K562 (cell line): ENCODE data around the gene ISM1. TPM values are rescaled to one million over a fixed set of nuclear protein-coding genes. Genes with fewer than 3 reads are reported as not detected.
"Not testable (repeated sequence)": the region's sequence is repeated elsewhere in the genome, so short reads cannot be mapped to it uniquely, and the experiment has no call there.

Experiments used
- ATAC-seq: fragments of 200-7000 bp; cut with Tn5 transposase; 3 replicates; pipeline ENCODE4 v1.9.1; 2020; ENCODE audit warnings: moderate library complexity
- BruUV-seq: library from RNA; stranded (reverse); fragments of 400-500 nt; replicated peaks from 2 replicates; lab custom pipeline; 2021; lab: Mats Ljungman, UMichigan
- CTCF ChIA-PET: fragments of 300-600 bp; formaldehyde crosslinking; extraction: SDS; loops from one replicate; lab custom pipeline; 2021; ENCODE audit warnings: low intra/inter-chr PET ratio; lab: Yijun Ruan, JAX
- POLR2A ChIA-PET: fragments of 300-600, 350-650 bp; sonication (Branson Sonifier 250); formaldehyde crosslinking; extraction: SDS; loops from one replicate; lab custom pipeline; 2021; ENCODE audit warnings: antibody characterized with exemption, inconsistent platforms; lab: Yijun Ruan, JAX
- DNase-seq, 4 experiments: peaks; one replicate each; pipeline versions ENCODE4 v3.0.0 to v3.0.0-alpha.2; 2011 to 2018; ENCODE audit warnings: low spot score in 3 of 4, mixed read lengths in 3 of 4; ENCODE audit errors: extremely low read depth in 1 of 4
- FAIRE-seq: peaks from 2 replicates; lab custom pipeline; 2011; peaks lifted over from hg19 to GRCh38; lab: Jason Lieb, UNC
- H2AFZ ChIP-seq: 2 replicates; pipeline ENCODE4 v1.6.0; 2011; ENCODE audit warnings: low read depth, low read length, control low read depth, inconsistent platforms
- H3K27ac ChIP-seq: fragments of 200-600 bp; 3 replicates; pipeline ENCODE4 v1.8.0; 2011; ENCODE audit warnings: low read depth, mild to moderate bottlenecking, control low read depth, inconsistent platforms, low read length, moderate library complexity, mixed read lengths; ENCODE audit errors: extremely low read depth
- H3K27me3 ChIP-seq, 2 experiments: fragments of 300-600 bp in 1 of 2; 2 replicates in 1 of 2; 3 replicates in 1 of 2; pipeline versions ENCODE4 v1.6.0 to v1.8.0; 2011; ENCODE audit warnings: inconsistent platforms in 2 of 2, low read length in 2 of 2, mild to moderate bottlenecking in 1 of 2, mixed read lengths in 1 of 2, moderate library complexity in 1 of 2; ENCODE audit not compliant: control insufficient read depth in 2 of 2, insufficient read depth in 2 of 2
- H3K36me3 ChIP-seq: fragments of 300-600 bp; 3 replicates; pipeline ENCODE4 v1.8.0; 2011; ENCODE audit warnings: mild to moderate bottlenecking, low read length, inconsistent platforms; ENCODE audit not compliant: control insufficient read depth, insufficient read depth
- H3K4me1 ChIP-seq, 2 experiments: fragments of 200-600 bp in 1 of 2; replicated peaks in 1 of 2; 2 replicates in 1 of 2; 3 replicates in 1 of 2; pipeline versions ENCODE4 v1.5.1 to v1.8.0; 2011; ENCODE audit warnings: inconsistent platforms in 2 of 2, low read length in 2 of 2, mild to moderate bottlenecking in 1 of 2, mixed read lengths in 1 of 2, moderate library complexity in 1 of 2; ENCODE audit not compliant: control insufficient read depth in 2 of 2, insufficient read depth in 2 of 2
- H3K4me2 ChIP-seq: 2 replicates; pipeline ENCODE4 v1.6.1; 2011; ENCODE audit warnings: low read length, control low read depth, inconsistent platforms, mixed read lengths; ENCODE audit not compliant: insufficient read depth
- H3K4me3 ChIP-seq: fragments of 200-600 bp; sonication (generic), shearing (Covaris generic); 2 replicates; pipeline ENCODE4 v1.5.1; 2016; ENCODE audit warnings: control low read depth, inconsistent platforms
- H3K79me2 ChIP-seq: fragments of 200-600 bp; 3 replicates; pipeline ENCODE4 v1.8.0; 2011; ENCODE audit warnings: low read length, inconsistent platforms; ENCODE audit not compliant: control insufficient read depth, insufficient read depth
- H3K9ac ChIP-seq, 2 experiments: 2 replicates each; pipeline versions ENCODE4 v1.6.0 to v1.6.1; 2011; ENCODE audit warnings: low read depth in 2 of 2, low read length in 2 of 2, control low read depth in 1 of 2, inconsistent platforms in 1 of 2, mild to moderate bottlenecking in 1 of 2, mixed read lengths in 1 of 2; ENCODE audit not compliant: insufficient read depth in 1 of 2
- H3K9me1 ChIP-seq: one replicate; pipeline ENCODE4 v1.6.0; 2011; ENCODE audit warnings: inconsistent platforms, mild to moderate bottlenecking, low read length, moderate library complexity; ENCODE audit not compliant: control insufficient read depth, insufficient read depth
- H3K9me3 ChIP-seq: replicated peaks from 2 replicates; pipeline ENCODE4 v1.5.1; 2011; ENCODE audit warnings: low read depth, low read length, inconsistent platforms; ENCODE audit not compliant: control insufficient read depth, insufficient read depth
- H4K20me1 ChIP-seq: replicated peaks from 2 replicates; pipeline ENCODE4 v1.6.1; 2011; ENCODE audit warnings: low read length, inconsistent platforms, mixed read lengths; ENCODE audit not compliant: control insufficient read depth, insufficient read depth
- PHF8 ChIP-seq: fragments of 200-600 bp; sonication (generic); IDR thresholded peaks from 2 replicates; pipeline ENCODE4 v1.6.1; 2012; ENCODE audit warnings: mixed run types, mild to moderate bottlenecking, inconsistent platforms, low read length, moderate library complexity, borderline replicate concordance
- ZNF232 ChIP-seq: sonication (generic); formaldehyde crosslinking; IDR thresholded peaks from 2 replicates; pipeline ENCODE4 v1.8.0; 2022; ENCODE audit warnings: mild to moderate bottlenecking, missing genetic modification reagents
- ZNF41 ChIP-seq: fragments of 250-450 bp; sonication (Bioruptor Pico); conservative IDR thresholded peaks from 2 replicates; pipeline ENCODE4 v1.4.0; 2020; ENCODE audit warnings: mild to moderate bottlenecking
- ZNF592 ChIP-seq: fragments of 450-650 bp; IDR thresholded peaks from 2 replicates; pipeline ENCODE4 v1.6.1; 2017; ENCODE audit warnings: antibody characterized with exemption, mild to moderate bottlenecking
- WGBS: fragments of 100-300 bp; shearing (Covaris generic); methylation state at CpG from one replicate; pipeline ENCODE4 v1.1.6; 2016; ENCODE audit warnings: low coverage, mixed read lengths; ENCODE audit not compliant: insufficient coverage; ENCODE audit errors: missing lambda C conversion rate; 5-methylcytosine and 5-hydroxymethylcytosine counted together
- in situ Hi-C: fragments of 300-500 bp; cut with MboI; formaldehyde crosslinking; loops from 4 replicates; pipeline ENCODE4 v1.15.0; 2018; ENCODE audit warnings: inconsistent platforms, mixed read lengths
- intact Hi-C: fragments of 100-400 bp; cut with micrococcal nuclease; formaldehyde crosslinking; loops from 2 replicates; pipeline ENCODE4 v1.14.2; 2022
- polyA plus RNA-seq, 8 experiments: library from polyadenylated mRNA; depleted of rRNA in 4 of 8; stranded (reverse) in 5 of 8; unstranded in 3 of 8; fragments of >200 nt; fragmentation: Nextera tagmentation in 2 of 8; fragmentation: Illumina TruSeq in 1 of 8; extraction: Ambion mirVana in 2 of 8; extraction: Trizol in 1 of 8; gene quantifications; 2 replicates each; pipeline versions ENCODE4 v1.2.1 to v1.2.3, GENCODE V29; 2011 to 2014; ENCODE audit warnings: inconsistent platforms in 1 of 8, missing spikeins in 1 of 8
- total RNA-seq, 7 experiments: library from RNA; depleted of rRNA in 6 of 7; stranded (reverse); fragments of >200 nt in 6 of 7; fragmentation: Illumina TruSeq in 2 of 7; extraction: Trizol in 2 of 7; gene quantifications; 2 replicates each; pipeline versions ENCODE4 v1.2.1 to v1.2.3, GENCODE V29; 2011 to 2021; ENCODE audit warnings: low replicate concordance in 1 of 7
- TF ChIP-seq, protein P1 (sequence below), 2 experiments: fragments of 150-350 bp in 1 of 2; IDR thresholded peaks; 2 replicates each; pipeline ENCODE4 v1.6.1; 2012 to 2016; ENCODE audit warnings: low read depth in 2 of 2, low read length in 2 of 2, mild to moderate bottlenecking in 1 of 2, moderate library complexity in 1 of 2
- TF ChIP-seq, protein P2 (sequence below): fragments of 250-450 bp; sonication (Bioruptor Pico); IDR thresholded peaks from 2 replicates; pipeline ENCODE4 v1.5.0; 2021

The ISM1 gene
- total and polyA plus RNA-seq, 9 of the 15 experiments (the other 6 are each of a cell fraction or from before 2014, with no cell fraction given), result not detected

- 0% methylated on average over 1 of the region's 1 CpG for WGBS
- ATAC-seq, result no peak
- Histone ChIP-seq H4K20me1 (no peaks in the 10 kb centered on the region), H3K36me3 (no peaks in the 10 kb centered on the region), H3K9me3 (no peaks in the 10 kb centered on the region), H3K9ac (no peak overlapping the region), H3K4me2 (no peak overlapping the region), H3K79me2 (no peaks in the 10 kb centered on the region), H3K4me1 (no peaks in the 10 kb centered on the region), H3K27ac (no peak overlapping the region), H3K27me3 (no peaks in the 10 kb centered on the region), H3K9me1 (no peaks in the 10 kb centered on the region), H2AFZ (no peak overlapping the region), H3K4me3 (no peak overlapping the region)
- CTCF ChIA-PET, result no interaction called here
- no peak for DNase-seq
- no peak for FAIRE-seq
- POLR2A ChIA-PET, result interaction anchor here (0.6 kb wide), 1 partner anchor 20 kb away, joined by 3 read pairs; no protein-coding TSS in a partner anchor
- no TSS peak for BruUV-seq
- TF ChIP-seq ZNF41, result no peak
- TF ChIP-seq, protein P1, sequence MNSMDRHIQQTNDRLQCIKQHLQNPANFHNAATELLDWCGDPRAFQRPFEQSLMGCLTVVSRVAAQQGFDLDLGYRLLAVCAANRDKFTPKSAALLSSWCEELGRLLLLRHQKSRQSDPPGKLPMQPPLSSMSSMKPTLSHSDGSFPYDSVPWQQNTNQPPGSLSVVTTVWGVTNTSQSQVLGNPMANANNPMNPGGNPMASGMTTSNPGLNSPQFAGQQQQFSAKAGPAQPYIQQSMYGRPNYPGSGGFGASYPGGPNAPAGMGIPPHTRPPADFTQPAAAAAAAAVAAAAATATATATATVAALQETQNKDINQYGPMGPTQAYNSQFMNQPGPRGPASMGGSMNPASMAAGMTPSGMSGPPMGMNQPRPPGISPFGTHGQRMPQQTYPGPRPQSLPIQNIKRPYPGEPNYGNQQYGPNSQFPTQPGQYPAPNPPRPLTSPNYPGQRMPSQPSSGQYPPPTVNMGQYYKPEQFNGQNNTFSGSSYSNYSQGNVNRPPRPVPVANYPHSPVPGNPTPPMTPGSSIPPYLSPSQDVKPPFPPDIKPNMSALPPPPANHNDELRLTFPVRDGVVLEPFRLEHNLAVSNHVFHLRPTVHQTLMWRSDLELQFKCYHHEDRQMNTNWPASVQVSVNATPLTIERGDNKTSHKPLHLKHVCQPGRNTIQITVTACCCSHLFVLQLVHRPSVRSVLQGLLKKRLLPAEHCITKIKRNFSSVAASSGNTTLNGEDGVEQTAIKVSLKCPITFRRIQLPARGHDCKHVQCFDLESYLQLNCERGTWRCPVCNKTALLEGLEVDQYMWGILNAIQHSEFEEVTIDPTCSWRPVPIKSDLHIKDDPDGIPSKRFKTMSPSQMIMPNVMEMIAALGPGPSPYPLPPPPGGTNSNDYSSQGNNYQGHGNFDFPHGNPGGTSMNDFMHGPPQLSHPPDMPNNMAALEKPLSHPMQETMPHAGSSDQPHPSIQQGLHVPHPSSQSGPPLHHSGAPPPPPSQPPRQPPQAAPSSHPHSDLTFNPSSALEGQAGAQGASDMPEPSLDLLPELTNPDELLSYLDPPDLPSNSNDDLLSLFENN (IDR thresholded peaks at IDR 0.05; ENCODE audit: low read depth in 2 of 2, low read length in 2 of 2), result no peak
- TF ChIP-seq ZNF232 (CRISPR knock-in tag), result no peak
- TF ChIP-seq, protein P2, sequence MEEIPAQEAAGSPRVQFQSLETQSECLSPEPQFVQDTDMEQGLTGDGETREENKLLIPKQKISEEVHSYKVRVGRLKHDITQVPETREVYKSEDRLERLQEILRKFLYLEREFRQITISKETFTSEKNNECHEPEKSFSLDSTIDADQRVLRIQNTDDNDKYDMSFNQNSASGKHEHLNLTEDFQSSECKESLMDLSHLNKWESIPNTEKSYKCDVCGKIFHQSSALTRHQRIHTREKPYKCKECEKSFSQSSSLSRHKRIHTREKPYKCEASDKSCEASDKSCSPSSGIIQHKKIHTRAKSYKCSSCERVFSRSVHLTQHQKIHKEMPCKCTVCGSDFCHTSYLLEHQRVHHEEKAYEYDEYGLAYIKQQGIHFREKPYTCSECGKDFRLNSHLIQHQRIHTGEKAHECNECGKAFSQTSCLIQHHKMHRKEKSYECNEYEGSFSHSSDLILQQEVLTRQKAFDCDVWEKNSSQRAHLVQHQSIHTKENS, result no peak
- no peak for TF ChIP-seq PHF8
- no peak for TF ChIP-seq ZNF592
- TF ChIP-seq, all 486 proteins: peak for 0
- in situ Hi-C loops, result no loop called here
- intact Hi-C loops, result no loop called here
Measured at GRCh38 chr20:13234961-13235360, 13.9 kb downstream of the ISM1 start.

DNA sequence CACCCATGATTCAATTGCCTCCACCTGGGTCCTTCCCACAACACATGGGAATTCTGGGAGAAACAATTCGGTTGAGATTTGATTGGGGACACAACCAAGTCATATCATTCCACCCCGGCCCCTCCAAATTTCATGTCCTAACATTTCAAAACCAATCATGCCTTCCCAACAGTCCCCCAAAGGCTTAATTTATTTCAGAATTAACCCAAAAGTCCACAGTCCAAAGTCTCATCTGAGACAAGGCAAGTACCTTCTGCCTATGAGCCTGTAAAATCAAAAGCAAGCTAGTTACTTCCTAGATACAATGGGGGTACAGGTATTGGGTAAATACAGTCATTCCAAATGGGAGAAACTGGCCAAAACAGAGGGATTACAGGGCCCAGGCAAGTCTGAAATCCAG, 15.3 kb downstream of the ISM1 start:
- in situ Hi-C loops, FAIRE-seq: not testable (repeated sequence)

More for the DNA sequence above, 15.3 kb downstream of the ISM1 start:
- BruUV-seq, ATAC-seq, DNase-seq, H3K79me2 ChIP-seq, H3K4me3 ChIP-seq, H2AFZ ChIP-seq, H3K9ac ChIP-seq, H3K9me1 ChIP-seq, POLR2A ChIA-PET, H3K4me2 ChIP-seq, H3K9me3 ChIP-seq, H3K27me3 ChIP-seq, CTCF ChIA-PET, H3K4me1 ChIP-seq, intact Hi-C loops, H4K20me1 ChIP-seq, H3K27ac ChIP-seq, H3K36me3 ChIP-seq: not testable (repeated sequence)
- 0% methylated on average over 2 of the region's 2 CpGs for WGBS
